H1 (cell line): Measurements from ENCODE around the gene UBQLN4. TPM values are rescaled to one million over a fixed set of nuclear protein-coding genes. Genes with fewer than 3 reads are reported as not detected.

ENCODE experiments used
- CTCF ChIA-PET: fragments of 300-600 bp; sonication (Branson Sonifier 250); formaldehyde crosslinking; loops from one replicate; lab custom pipeline; 2021; ENCODE audit not compliant: partially characterized antibody; lab: Charles Lee
- POLR2A ChIA-PET: fragments of 300-600 bp; sonication (Branson Sonifier 250); formaldehyde crosslinking; loops from one replicate; lab custom pipeline; 2021; ENCODE audit warnings: inconsistent platforms; ENCODE audit not compliant: partially characterized antibody; lab: Charles Lee
- DNase-seq, 2 experiments: peaks; one replicate each; pipeline versions ENCODE4 v3.0.0 to v3.0.0-alpha.2; 2010 to 2022; ENCODE audit warnings: low spot score in 2 of 2, low read depth in 1 of 2, mixed read lengths in 1 of 2
- FAIRE-seq: peaks from 2 replicates; lab custom pipeline; 2011; peaks lifted over from hg19 to GRCh38; lab: Jason Lieb, UNC
- H2AFZ ChIP-seq: 2 replicates; pipeline ENCODE4 v1.8.1; 2012; ENCODE audit warnings: low read length, inconsistent platforms
- H2AK5ac ChIP-seq: 2 replicates; pipeline ENCODE4 v1.6.1; 2013; ENCODE audit warnings: low read depth, low read length
- H2BK120ac ChIP-seq: replicated peaks from 2 replicates; pipeline ENCODE3; 2013; ENCODE audit warnings: low read depth, low read length, inconsistent platforms
- H2BK12ac ChIP-seq: 2 replicates; pipeline ENCODE4 v1.6.1; 2013; ENCODE audit warnings: low read depth, low read length
- H2BK15ac ChIP-seq: 2 replicates; pipeline ENCODE4 v1.6.1; 2013; ENCODE audit warnings: low read length
- H2BK20ac ChIP-seq: 2 replicates; pipeline ENCODE4 v1.6.1; 2013; ENCODE audit warnings: low read length
- H2BK5ac ChIP-seq: 2 replicates; pipeline ENCODE4 v1.6.1; 2013; ENCODE audit warnings: low read depth, low read length
- H3K14ac ChIP-seq: 2 replicates; pipeline ENCODE4 v1.6.1; 2013; ENCODE audit warnings: inconsistent platforms; ENCODE audit not compliant: insufficient read length
- H3K18ac ChIP-seq: 2 replicates; pipeline ENCODE4 v1.6.1; 2013; ENCODE audit warnings: low read length; ENCODE audit errors: extremely low read depth
- H3K23ac ChIP-seq: 2 replicates; pipeline ENCODE4 v1.6.1; 2013; ENCODE audit warnings: inconsistent platforms; ENCODE audit not compliant: insufficient read length
- H3K23me2 ChIP-seq: 2 replicates; pipeline ENCODE4 v1.6.1; 2013; ENCODE audit warnings: low read depth, low read length
- H3K27ac ChIP-seq: 2 replicates; pipeline ENCODE4 v1.6.1; 2011; ENCODE audit warnings: low read depth, low read length, inconsistent platforms
- H3K27me3 ChIP-seq, 4 experiments: replicated peaks in 1 of 4; 1 replicate in 1 of 4; 2 replicates in 3 of 4; pipeline versions ENCODE4 v1.6.1 to v1.8.1; 2011 to 2013; ENCODE audit warnings: low read length in 3 of 4, mild to moderate bottlenecking in 3 of 4, inconsistent platforms in 2 of 4, mixed read lengths in 2 of 4, moderate library complexity in 1 of 4; ENCODE audit not compliant: control insufficient read depth in 3 of 4, insufficient read depth in 3 of 4; ENCODE audit errors: extremely low read depth in 1 of 4
- H3K36me3 ChIP-seq, 4 experiments: 2 replicates each; pipeline versions ENCODE4 v1.6.1 to v1.8.1; 2011 to 2013; ENCODE audit warnings: mild to moderate bottlenecking in 4 of 4, low read length in 3 of 4, moderate library complexity in 2 of 4, control low read depth in 1 of 4, inconsistent platforms in 1 of 4; ENCODE audit not compliant: insufficient read depth in 4 of 4, control insufficient read depth in 2 of 4
- H3K4ac ChIP-seq: replicated peaks from 2 replicates; pipeline ENCODE3; 2013; ENCODE audit warnings: low read length, low read depth, mixed read lengths, inconsistent platforms; ENCODE audit not compliant: insufficient read length
- H3K4me1 ChIP-seq, 4 experiments: replicated peaks in 1 of 4; 1 replicate in 1 of 4; 2 replicates in 3 of 4; pipeline versions ENCODE4 v1.6.1 to v1.8.1; 2011 to 2013; ENCODE audit warnings: low read length in 3 of 4, inconsistent platforms in 2 of 4, mixed read lengths in 1 of 4; ENCODE audit not compliant: insufficient read depth in 4 of 4, control insufficient read depth in 3 of 4
- H3K4me2 ChIP-seq, 2 experiments: 2 replicates each; pipeline versions ENCODE4 v1.6.1 to v1.8.1; 2011 to 2013; ENCODE audit warnings: low read depth in 2 of 2, low read length in 2 of 2, control low read depth in 1 of 2, inconsistent platforms in 1 of 2, mild to moderate bottlenecking in 1 of 2; ENCODE audit not compliant: insufficient read depth in 1 of 2
- H3K4me3 ChIP-seq, 4 experiments: fragments of 200-600, 300-600 bp in 1 of 4; sonication (generic), shearing (Covaris generic), sonication (Bioruptor Twin) in 1 of 4; 2 replicates each; pipeline versions ENCODE4 v1.5.1 to v1.8.1; 2011 to 2016; ENCODE audit warnings: low read length in 4 of 4, low read depth in 3 of 4, control low read depth in 2 of 4, inconsistent platforms in 2 of 4, mild to moderate bottlenecking in 2 of 4, mixed read lengths in 1 of 4, moderate library complexity in 1 of 4; ENCODE audit not compliant: insufficient read depth in 2 of 4; ENCODE audit errors: extremely low read depth in 1 of 4
- H3K56ac ChIP-seq: replicated peaks from 2 replicates; pipeline ENCODE3; 2013; ENCODE audit warnings: low read depth, mild to moderate bottlenecking, mixed read lengths, low read length, inconsistent platforms; ENCODE audit not compliant: insufficient read length
- H3K79me1 ChIP-seq: 2 replicates; pipeline ENCODE4 v1.6.1; 2013; ENCODE audit warnings: low read depth, low read length, control low read depth
- H3K79me2 ChIP-seq, 2 experiments: 2 replicates each; pipeline versions ENCODE4 v1.6.1 to v1.8.1; 2012 to 2013; ENCODE audit warnings: low read length in 2 of 2, mild to moderate bottlenecking in 2 of 2, inconsistent platforms in 1 of 2; ENCODE audit not compliant: insufficient read depth in 2 of 2, control insufficient read depth in 1 of 2
- H3K9ac ChIP-seq, 4 experiments: replicated peaks in 1 of 4; 1 replicate in 1 of 4; 2 replicates in 3 of 4; pipeline versions ENCODE4 v1.6.1 to v1.8.1; 2011 to 2013; ENCODE audit warnings: low read depth in 3 of 4, low read length in 3 of 4, control low read depth in 2 of 4, mild to moderate bottlenecking in 2 of 4, moderate library complexity in 2 of 4, inconsistent platforms in 1 of 4; ENCODE audit errors: extremely low read depth in 1 of 4
- H3K9me3 ChIP-seq, 2 experiments: 2 replicates each; pipeline versions ENCODE4 v1.6.1 to v1.8.1; 2012 to 2013; ENCODE audit warnings: mild to moderate bottlenecking in 2 of 2, moderate library complexity in 2 of 2, control low read depth in 1 of 2, inconsistent platforms in 1 of 2, low read depth in 1 of 2, low read length in 1 of 2, mixed read lengths in 1 of 2; ENCODE audit not compliant: insufficient read depth in 2 of 2
- H4K20me1 ChIP-seq, 2 experiments: replicated peaks in 1 of 2; 2 replicates each; pipeline versions ENCODE3 to v1.8.1; 2011 to 2013; ENCODE audit warnings: inconsistent platforms in 2 of 2, low read length in 2 of 2, mild to moderate bottlenecking in 1 of 2; ENCODE audit not compliant: insufficient read depth in 2 of 2, control insufficient read depth in 1 of 2
- H4K5ac ChIP-seq: 2 replicates; pipeline ENCODE4 v1.6.1; 2013; ENCODE audit warnings: low read length, low read depth, mixed read lengths, inconsistent platforms; ENCODE audit not compliant: insufficient read length
- H4K8ac ChIP-seq: 2 replicates; pipeline ENCODE4 v1.8.0; 2013; ENCODE audit warnings: mild to moderate bottlenecking, moderate library complexity, low read length, inconsistent platforms; ENCODE audit not compliant: insufficient read depth; ENCODE audit errors: extremely low read depth
- H4K91ac ChIP-seq: replicated peaks from 2 replicates; pipeline ENCODE3; 2013; ENCODE audit warnings: low read length, mixed read lengths, inconsistent platforms; ENCODE audit not compliant: insufficient read length
- GABPA ChIP-seq: IDR thresholded peaks from 2 replicates; pipeline ENCODE4 v1.6.1; 2011; ENCODE audit warnings: mild to moderate bottlenecking, low read length, moderate library complexity, borderline replicate concordance; ENCODE audit not compliant: insufficient read depth
- HDAC2 ChIP-seq, 2 experiments: fragments of 300-600 bp in 1 of 2; sonication (generic) in 1 of 2; IDR thresholded peaks; 2 replicates each; pipeline ENCODE4 v1.6.1; 2011 to 2012; ENCODE audit warnings: low read depth in 2 of 2, low read length in 2 of 2, mild to moderate bottlenecking in 2 of 2, moderate library complexity in 2 of 2, borderline replicate concordance in 1 of 2, inconsistent platforms in 1 of 2
- KDM1A ChIP-seq: fragments of 200-600, 300-600 bp; sonication (generic); IDR thresholded peaks from 2 replicates; pipeline ENCODE4 v1.7.1; 2016; ENCODE audit warnings: mild to moderate bottlenecking, low read length, borderline replicate concordance
- NANOG ChIP-seq: IDR thresholded peaks from 2 replicates; pipeline ENCODE4 v1.6.1; 2011; ENCODE audit warnings: low read length, low read depth, mild to moderate bottlenecking, inconsistent platforms; ENCODE audit not compliant: insufficient read depth, poor library complexity, severe bottlenecking
- PHF8 ChIP-seq: fragments of 200-600 bp; sonication (generic); conservative IDR thresholded peaks from 2 replicates; pipeline ENCODE4 v1.7.1; 2012; ENCODE audit warnings: low read depth, mild to moderate bottlenecking, inconsistent platforms, low read length, moderate library complexity
- POU5F1 ChIP-seq: IDR thresholded peaks from 2 replicates; pipeline ENCODE4 v1.6.1; 2011; ENCODE audit warnings: low read depth, mild to moderate bottlenecking, low read length, moderate library complexity
- SIN3A ChIP-seq, 2 experiments: IDR thresholded peaks in 1 of 2; conservative IDR thresholded peaks in 1 of 2; 2 replicates each; pipeline ENCODE4 v1.6.1; 2011 to 2012; ENCODE audit warnings: low read length in 2 of 2, improper control_type of control experiment in 1 of 2, low read depth in 1 of 2, mild to moderate bottlenecking in 1 of 2
- WGBS, 2 experiments: shearing (Covaris generic) in 1 of 2; methylation state at CpG; one replicate each; pipeline versions ENCODE4 v1.1.6 to v1.1.7; 2013 to 2015; ENCODE audit warnings: low lambda C conversion rate in 2 of 2, mixed read lengths in 2 of 2, inconsistent platforms in 1 of 2, low coverage in 1 of 2, missing lambda C conversion rate in 1 of 2; ENCODE audit not compliant: insufficient replicate concordance in 2 of 2, insufficient coverage in 1 of 2, insufficient read length in 1 of 2; ENCODE audit errors: extremely low coverage in 1 of 2, missing lambda C conversion rate in 1 of 2; 5-methylcytosine and 5-hydroxymethylcytosine counted together
- polyA plus RNA-seq, 7 experiments: library from polyadenylated mRNA; depleted of rRNA in 3 of 7; stranded (reverse) in 5 of 7; unstranded in 2 of 7; fragments of >200 nt in 5 of 7; fragments of 200-250 nt in 2 of 7; gene quantifications; 1 replicate in 5 of 7; 2 replicates in 1 of 7; 4 replicates in 1 of 7; pipeline versions ENCODE4 v1.2.1 to v1.2.3, GENCODE V29; 2011 to 2013; ENCODE audit warnings: missing spikeins in 2 of 7, mixed read lengths in 2 of 7
- total RNA-seq: library from RNA; stranded (reverse); fragmentation: NEBNext Ultra II Directional; extraction: Animal tissue kit (Norgen Biotek cat#: 25700); gene quantifications from 2 replicates; pipeline ENCODE4 v1.2.1, GENCODE V29; 2021
- TF ChIP-seq, protein P1 (sequence below): IDR thresholded peaks from 2 replicates; pipeline ENCODE4 v1.6.1; 2012; ENCODE audit warnings: low read length, inconsistent platforms
- TF ChIP-seq, protein P2 (sequence below): IDR thresholded peaks from 2 replicates; pipeline ENCODE4 v1.6.1; 2012; ENCODE audit warnings: inconsistent platforms

The UBQLN4 gene
- total and polyA plus RNA-seq, 2 of the 8 experiments (the other 6 are each of a cell fraction or from before 2014, with no cell fraction given), result 37.7 to 52.0 TPM

DNA sequence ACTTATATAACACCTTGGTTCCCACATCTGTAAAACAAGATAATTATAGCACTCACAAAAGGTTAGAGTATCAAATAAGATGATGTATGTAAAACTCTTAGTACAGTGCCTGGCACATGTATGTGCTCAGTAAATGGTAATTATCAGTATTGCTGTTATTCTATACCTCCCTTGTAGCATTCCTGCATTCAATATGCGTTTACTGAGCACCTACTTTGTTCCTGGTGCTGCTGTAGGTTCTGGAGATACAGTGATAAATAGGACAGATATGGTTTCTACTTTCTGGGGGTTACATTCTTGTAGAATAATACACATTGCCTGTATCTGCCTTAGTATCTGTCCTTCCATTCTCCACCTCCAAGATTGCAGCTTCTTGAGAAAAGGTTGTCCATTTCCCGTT is 31.6 kb downstream of the UBQLN4 start:
- FAIRE-seq, result no peak
- TF ChIP-seq POU5F1 (no peak), KDM1A (no peak), PHF8 (no peak), HDAC2 (IDR thresholded peaks at IDR 0.05; ENCODE audit: borderline replicate concordance in 1 of 2, low read depth in 2 of 2, low read length in 2 of 2) (no peak), SIN3A (conservative IDR thresholded peaks at IDR 0.05 in 1 of 2, IDR thresholded peaks at IDR 0.05 in 1 of 2; ENCODE audit: low read depth in 1 of 2, low read length in 2 of 2) (no peak), GABPA (no peak), NANOG (no peak)
- TF ChIP-seq, protein P1, sequence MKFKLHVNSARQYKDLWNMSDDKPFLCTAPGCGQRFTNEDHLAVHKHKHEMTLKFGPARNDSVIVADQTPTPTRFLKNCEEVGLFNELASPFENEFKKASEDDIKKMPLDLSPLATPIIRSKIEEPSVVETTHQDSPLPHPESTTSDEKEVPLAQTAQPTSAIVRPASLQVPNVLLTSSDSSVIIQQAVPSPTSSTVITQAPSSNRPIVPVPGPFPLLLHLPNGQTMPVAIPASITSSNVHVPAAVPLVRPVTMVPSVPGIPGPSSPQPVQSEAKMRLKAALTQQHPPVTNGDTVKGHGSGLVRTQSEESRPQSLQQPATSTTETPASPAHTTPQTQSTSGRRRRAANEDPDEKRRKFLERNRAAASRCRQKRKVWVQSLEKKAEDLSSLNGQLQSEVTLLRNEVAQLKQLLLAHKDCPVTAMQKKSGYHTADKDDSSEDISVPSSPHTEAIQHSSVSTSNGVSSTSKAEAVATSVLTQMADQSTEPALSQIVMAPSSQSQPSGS, result no peak
- TF ChIP-seq, protein P2, sequence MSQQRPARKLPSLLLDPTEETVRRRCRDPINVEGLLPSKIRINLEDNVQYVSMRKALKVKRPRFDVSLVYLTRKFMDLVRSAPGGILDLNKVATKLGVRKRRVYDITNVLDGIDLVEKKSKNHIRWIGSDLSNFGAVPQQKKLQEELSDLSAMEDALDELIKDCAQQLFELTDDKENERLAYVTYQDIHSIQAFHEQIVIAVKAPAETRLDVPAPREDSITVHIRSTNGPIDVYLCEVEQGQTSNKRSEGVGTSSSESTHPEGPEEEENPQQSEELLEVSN, result no peak

More for the DNA sequence above, 31.6 kb downstream of the UBQLN4 start:
- no peak for DNase-seq
- Histone ChIP-seq H2BK20ac (no peak overlapping the region), H4K8ac (no peak overlapping the region), H2BK15ac (no peak overlapping the region), H3K56ac (no peak overlapping the region), H3K18ac (no peak overlapping the region), H3K4me1 (peaks cover 0 to 5% (median 1%) of the 10 kb centered on the region in 4 experiments; a peak in 3 of 7 replicates), H3K14ac (no peak overlapping the region), H3K4me2 (no peak overlapping the region), H4K91ac (no peak overlapping the region), H3K4me3 (no peak overlapping the region), H2BK5ac (no peak overlapping the region), H2AFZ (no peak overlapping the region), H3K9ac (no peak overlapping the region), H2BK120ac (no peak overlapping the region), H3K23ac (no peak overlapping the region), H4K20me1 (peaks cover 0 to 2% of the 10 kb centered on the region in 2 experiments), H3K4ac (no peak overlapping the region), H3K27me3 (peaks cover 0 to 4% (median under 1%) of the 10 kb centered on the region in 4 experiments; a peak in 1 of 7 replicates), H4K5ac (no peak overlapping the region), H2BK12ac (no peak overlapping the region), H3K79me1 (0 out of 2 replicates have a peak, but pooled peaks cover 5% of the 10 kb centered on the region), H3K36me3 (peaks cover 0 to 20% (median 8%) of the 10 kb centered on the region in 4 experiments; a peak in 4 of 8 replicates), H2AK5ac (no peak overlapping the region), H3K27ac (no peak overlapping the region), H3K79me2 (peaks cover 5 to 15% of the 10 kb centered on the region in 2 experiments), H3K9me3 (no peaks in the 10 kb centered on the region), H3K23me2 (peaks cover 5% of the 10 kb centered on the region; the same call in 1 of the 2 replicates)
- CTCF ChIA-PET, result interaction anchor here (0.9 to 8.9 kb wide), 8 partner anchors 9 to 108 kb away, joined by 3 to 77 read pairs (median 6); partner anchors contain the start of gene UBQLN4
- WGBS, 2 experiments, result 90% methylated on average over 2 of the region's 2 CpGs; no CpG with 5 or more reads in 1 of the 2 experiments
- POLR2A ChIA-PET, result interaction anchor here (0.8 to 2.3 kb wide), 7 partner anchors 19 to 61 kb away, joined by 3 to 9 read pairs (median 3); partner anchors contain the start of genes MEX3A and RAB25
